Mesenchymal stem cell (in vitro differentiated cells and primary cell): ENCODE results near the gene MSH5.
A peak's percentile ranks its signal among the peaks of the same experiment; 100 is the strongest.

Experiments
- DNase-seq: peaks from one replicate; pipeline ENCODE4 v3.0.0-alpha.2; 2013
- H2AFZ ChIP-seq: one replicate; pipeline ENCODE4 v1.6.1; 2013; ENCODE audit warnings: low read depth, mild to moderate bottlenecking, control low read depth, inconsistent platforms, low read length, moderate library complexity
- H2AK5ac ChIP-seq: 2 replicates; pipeline ENCODE4 v1.6.1; 2013; ENCODE audit warnings: low read length, moderate library complexity, mild to moderate bottlenecking, inconsistent platforms; ENCODE audit not compliant: severe bottlenecking
- H2BK120ac ChIP-seq: one replicate; pipeline ENCODE4 v1.6.1; 2013; ENCODE audit warnings: low read depth, mild to moderate bottlenecking, inconsistent platforms, low read length, moderate library complexity
- H2BK12ac ChIP-seq, 2 experiments: one replicate each; pipeline ENCODE4 v1.6.1; 2013; ENCODE audit warnings: inconsistent platforms in 2 of 2, low read length in 2 of 2, mild to moderate bottlenecking in 2 of 2, moderate library complexity in 2 of 2, control low read depth in 1 of 2
- H2BK15ac ChIP-seq: one replicate; pipeline ENCODE4 v1.6.1; 2013; ENCODE audit warnings: mild to moderate bottlenecking, low read depth, inconsistent platforms; ENCODE audit not compliant: poor library complexity, severe bottlenecking
- H2BK5ac ChIP-seq: 2 replicates; pipeline ENCODE4 v1.6.1; 2013; ENCODE audit warnings: low read depth, mild to moderate bottlenecking, low read length, control low read depth, inconsistent platforms; ENCODE audit not compliant: poor library complexity, severe bottlenecking
- H3K14ac ChIP-seq, 2 experiments: one replicate each; pipeline ENCODE4 v1.6.1; 2013; ENCODE audit warnings: inconsistent platforms in 2 of 2, low read length in 2 of 2, control low read depth in 1 of 2, mild to moderate bottlenecking in 1 of 2, moderate library complexity in 1 of 2
- H3K18ac ChIP-seq, 2 experiments: one replicate each; pipeline ENCODE4 v1.6.1; 2013; ENCODE audit warnings: inconsistent platforms in 2 of 2, low read length in 2 of 2, control low read depth in 1 of 2, low read depth in 1 of 2, mild to moderate bottlenecking in 1 of 2
- H3K23ac ChIP-seq, 2 experiments: one replicate each; pipeline ENCODE4 v1.6.1; 2013; ENCODE audit warnings: inconsistent platforms in 2 of 2, low read length in 2 of 2, mild to moderate bottlenecking in 2 of 2, moderate library complexity in 2 of 2, control low read depth in 1 of 2
- H3K27ac ChIP-seq: 2 replicates; pipeline ENCODE4 v1.5.1; 2013; ENCODE audit warnings: mild to moderate bottlenecking, moderate library complexity, low read length, control low read depth, inconsistent platforms; ENCODE audit not compliant: poor library complexity, severe bottlenecking
- H3K27me3 ChIP-seq, 2 experiments: 2 replicates each; pipeline versions ENCODE4 v1.6.1 to v1.7.0; 2013; ENCODE audit warnings: low read length in 2 of 2, mild to moderate bottlenecking in 2 of 2, moderate library complexity in 2 of 2, control low read depth in 1 of 2, inconsistent platforms in 1 of 2; ENCODE audit not compliant: control insufficient read depth in 1 of 2, insufficient read depth in 1 of 2
- H3K36me3 ChIP-seq, 2 experiments: 2 replicates each; pipeline versions ENCODE4 v1.6.1 to v1.7.0; 2013; ENCODE audit warnings: low read length in 2 of 2, control low read depth in 1 of 2, inconsistent platforms in 1 of 2, low read depth in 1 of 2, mild to moderate bottlenecking in 1 of 2; ENCODE audit not compliant: insufficient read depth in 2 of 2, control insufficient read depth in 1 of 2
- H3K4ac ChIP-seq, 2 experiments: one replicate each; pipeline ENCODE4 v1.6.1; 2013; ENCODE audit warnings: inconsistent platforms in 2 of 2, low read length in 2 of 2, mild to moderate bottlenecking in 2 of 2, moderate library complexity in 2 of 2, control low read depth in 1 of 2, low read depth in 1 of 2
- H3K4me1 ChIP-seq: 2 replicates; pipeline ENCODE4 v1.6.1; 2013; ENCODE audit warnings: low read depth, low read length, control low read depth; ENCODE audit not compliant: control insufficient read depth, insufficient read depth
- H3K4me2 ChIP-seq: 2 replicates; pipeline ENCODE4 v1.6.1; 2013; ENCODE audit warnings: low read length, mild to moderate bottlenecking, inconsistent platforms; ENCODE audit not compliant: poor library complexity, severe bottlenecking
- H3K4me3 ChIP-seq, 2 experiments: 2 replicates each; pipeline versions ENCODE4 v1.5.1 to v1.7.0; 2013; ENCODE audit warnings: low read length in 2 of 2, mild to moderate bottlenecking in 2 of 2, control low read depth in 1 of 2, low read depth in 1 of 2; ENCODE audit not compliant: insufficient read depth in 1 of 2
- H3K79me1 ChIP-seq: replicated peaks from 2 replicates; pipeline ENCODE4 v1.6.1; 2013; ENCODE audit warnings: mild to moderate bottlenecking, control low read depth, low read length, inconsistent platforms; ENCODE audit not compliant: poor library complexity, severe bottlenecking
- H3K9ac ChIP-seq: 2 replicates; pipeline ENCODE4 v1.7.0; 2013; ENCODE audit warnings: mild to moderate bottlenecking, low read length, moderate library complexity
- H3K9me3 ChIP-seq: 2 replicates; pipeline ENCODE4 v1.7.0; 2013; ENCODE audit warnings: mild to moderate bottlenecking, low read length; ENCODE audit not compliant: control insufficient read depth
- H4K8ac ChIP-seq: one replicate; pipeline ENCODE4 v1.6.1; 2013; ENCODE audit warnings: inconsistent platforms, mild to moderate bottlenecking, low read length, moderate library complexity
- H4K91ac ChIP-seq: one replicate; pipeline ENCODE4 v1.6.1; 2013; ENCODE audit warnings: mild to moderate bottlenecking, low read length, inconsistent platforms
- WGBS: methylation state at CpG from one replicate; pipeline ENCODE4 v1.1.7; 2013; ENCODE audit warnings: mixed read lengths; 5-methylcytosine and 5-hydroxymethylcytosine counted together

Gene MSH5

GRCh38 chr6:31768363-31769257, 28.8 kb downstream of the MSH5 start:
- H3K79me1 ChIP-seq: no peaks in the 10 kb centered on the region
- no peak overlapping the region for H3K4me3 ChIP-seq
- H3K27me3 ChIP-seq: peaks cover 0 to 6% of the 10 kb centered on the region in 2 experiments
- peaks cover 0 to 3% of the 10 kb centered on the region in 2 experiments for H3K36me3 ChIP-seq
- no peak overlapping the region for H3K27ac ChIP-seq
- no peak overlapping the region for H3K18ac ChIP-seq
- no peak overlapping the region for H4K8ac ChIP-seq
- no peak overlapping the region for H3K9ac ChIP-seq
- no peak for DNase-seq
- no peaks in the 10 kb centered on the region for H3K9me3 ChIP-seq
- H2BK12ac ChIP-seq: no peak overlapping the region
- H3K14ac ChIP-seq: no peak overlapping the region
- WGBS: 93% methylated on average over 17 of the region's 18 CpGs
- H3K4me1 ChIP-seq: peaks cover 7% of the 10 kb centered on the region
- H2AK5ac ChIP-seq: no peak overlapping the region
- H2BK15ac ChIP-seq: no peak overlapping the region
- no peak overlapping the region for H2AFZ ChIP-seq
- H2BK5ac ChIP-seq: no peak overlapping the region
- no peak overlapping the region for H3K4me2 ChIP-seq
- H2BK120ac ChIP-seq: no peak overlapping the region
- H3K4ac ChIP-seq: peak overlapping the region in 1 of 2 experiments; percentile 54
- no peak overlapping the region for H4K91ac ChIP-seq
- no peak overlapping the region for H3K23ac ChIP-seq

- no peak overlapping the region for H3K27ac ChIP-seq
- H3K9me3 ChIP-seq: no peaks in the 10 kb centered on the region
- H3K27me3 ChIP-seq: peaks cover 0 to 6% of the 10 kb centered on the region in 2 experiments
- no peak overlapping the region for H2AK5ac ChIP-seq
- H3K4me1 ChIP-seq: peaks cover 7% of the 10 kb centered on the region
- DNase-seq: peak; percentile 68
- H3K23ac ChIP-seq: no peak overlapping the region
- H3K18ac ChIP-seq: peak overlapping the region in 1 of 2 experiments; percentile 5
- peaks cover 0 to 3% of the 10 kb centered on the region in 2 experiments for H3K36me3 ChIP-seq
- H2BK12ac ChIP-seq: no peak overlapping the region
- H3K79me1 ChIP-seq: no peaks in the 10 kb centered on the region
- no peak overlapping the region for H3K4ac ChIP-seq
- no peak overlapping the region for H2AFZ ChIP-seq
- H3K9ac ChIP-seq: no peak overlapping the region
- H2BK5ac ChIP-seq: no peak overlapping the region
- no peak overlapping the region for H3K14ac ChIP-seq
- no peak overlapping the region for H3K4me3 ChIP-seq
- peak overlapping the region; percentile 80 for H4K8ac ChIP-seq
- 76% methylated on average over 9 of the region's 12 CpGs for WGBS
- no peak overlapping the region for H2BK15ac ChIP-seq
- H4K91ac ChIP-seq: peak overlapping the region; percentile 52
- no peak overlapping the region for H2BK120ac ChIP-seq
- no peak overlapping the region for H3K4me2 ChIP-seq
These were observed 30.0 kb downstream of the MSH5 start for GRCh38 chr6:31769684-31770371.

DNA sequence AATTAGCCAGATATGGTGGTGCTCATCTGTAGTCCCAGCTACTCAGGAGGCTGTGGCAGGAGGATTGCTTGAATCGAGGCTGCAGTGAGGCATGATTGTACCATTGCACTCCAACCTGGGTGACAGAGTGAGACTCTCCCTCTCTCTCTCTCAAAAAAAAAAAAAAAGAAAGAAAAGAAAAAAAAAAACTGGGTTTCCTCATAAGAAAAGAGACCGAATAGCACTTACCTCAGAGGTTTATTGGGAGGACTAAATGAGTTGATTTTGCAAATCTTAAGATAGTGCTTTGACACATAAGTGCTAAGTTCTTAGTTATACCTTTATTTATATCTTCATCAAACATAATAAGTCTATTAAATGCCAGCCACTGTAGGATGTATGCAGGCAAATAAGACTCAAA, 31.1 kb downstream of the MSH5 start:
- Histone ChIP-seq H3K18ac (no peak overlapping the region), H3K14ac (no peak overlapping the region), H3K36me3 (no peaks in the 10 kb centered on the region), H3K23ac (no peak overlapping the region), H3K9ac (no peak overlapping the region), H3K27me3 (peaks cover 0 to 6% of the 10 kb centered on the region in 2 experiments), H2AK5ac (no peak overlapping the region), H3K4me3 (no peak overlapping the region), H3K9me3 (no peaks in the 10 kb centered on the region), H4K8ac (no peak overlapping the region), H2BK15ac (no peak overlapping the region), H3K4me1 (peaks cover 7% of the 10 kb centered on the region), H3K27ac (no peak overlapping the region), H4K91ac (no peak overlapping the region), H2BK5ac (no peak overlapping the region), H3K79me1 (no peaks in the 10 kb centered on the region), H2BK120ac (no peak overlapping the region), H2AFZ (no peak overlapping the region), H3K4ac (no peak overlapping the region), H3K4me2 (no peak overlapping the region), H2BK12ac (no peak overlapping the region)
- DNase-seq: no peak
- 83% methylated on average over 1 of the region's 2 CpGs for WGBS

DNA sequence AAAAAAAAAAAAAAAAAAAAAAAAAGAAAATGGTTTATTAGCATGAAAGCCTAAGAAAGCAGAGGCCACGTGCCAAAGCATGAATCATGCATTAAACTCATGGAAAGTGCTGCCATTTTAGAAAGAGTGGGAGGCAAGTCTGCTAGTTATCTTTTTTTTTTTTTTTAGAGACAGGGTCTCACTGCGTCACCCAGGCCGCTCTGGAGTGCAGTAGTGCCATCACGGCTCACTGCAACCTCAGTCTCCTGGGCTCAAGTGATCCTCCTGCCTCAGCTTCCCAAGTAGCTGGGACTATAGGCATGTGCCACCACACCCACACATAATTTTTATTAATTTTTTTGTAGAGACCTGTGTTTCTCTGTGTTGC, 32.2 kb downstream of the MSH5 start:
- Histone ChIP-seq H4K8ac (no peak overlapping the region), H3K36me3 (no peaks in the 10 kb centered on the region), H3K27me3 (no peaks in the 10 kb centered on the region), H3K14ac (no peak overlapping the region), H3K23ac (no peak overlapping the region), H4K91ac (no peak overlapping the region), H2AK5ac (no peak overlapping the region), H3K4me2 (no peak overlapping the region), H3K9ac (no peak overlapping the region), H2BK15ac (peak overlapping the region; percentile 18), H3K27ac (no peak overlapping the region), H3K4me1 (peaks cover 10% of the 10 kb centered on the region), H2BK12ac (no peak overlapping the region), H2AFZ (no peak overlapping the region), H3K9me3 (no peaks in the 10 kb centered on the region), H3K4ac (no peak overlapping the region), H2BK5ac (no peak overlapping the region), H3K79me1 (no peaks in the 10 kb centered on the region), H3K18ac (no peak overlapping the region), H2BK120ac (no peak overlapping the region), H3K4me3 (no peak overlapping the region)
- 88% methylated on average over 4 of the region's 4 CpGs for WGBS
- DNase-seq: no peak
